ENCODE measurements around the gene TFIP11.

Gene TFIP11

GRCh38 chr22:26502688-26503561 is 9.3 kb downstream of the TFIP11 start:
- DNase-seq, result peak; percentile 21

GRCh38 chr22:26501996-26502395 is 10.3 kb downstream of the TFIP11 start:
- DNase-seq, result no peak

- DNase-seq, result no peak
Observed at GRCh38 chr22:26499188-26499703, 13.0 kb downstream of the TFIP11 start.

GRCh38 chr22:26496456-26496855 is 15.8 kb downstream of the TFIP11 start:
- no peak for DNase-seq

- no peak for DNase-seq
Observed at GRCh38 chr22:26494506-26494905, 17.8 kb downstream of the TFIP11 start.

GRCh38 chr22:26492220-26492619 is 20.1 kb downstream of the TFIP11 start:
- DNase-seq, result no peak

GRCh38 chr22:26489447-26490036 is 22.7 kb downstream of the TFIP11 start:
- DNase-seq, result no peak

GRCh38 chr22:26487996-26488395 is 24.3 kb downstream of the TFIP11 start:
- no peak for DNase-seq

- DNase-seq, result no peak
Observed at GRCh38 chr22:26486394-26486793, 25.9 kb downstream of the TFIP11 start.

GRCh38 chr22:26485806-26486390 is 26.4 kb downstream of the TFIP11 start:
- DNase-seq, result no peak

GRCh38 chr22:26485013-26485412 is 27.3 kb downstream of the TFIP11 start:
- no peak for DNase-seq

- DNase-seq, result no peak
Observed at GRCh38 chr22:26484360-26484706, 27.9 kb downstream of the TFIP11 start.

- DNase-seq, result peak; percentile 91
Observed at GRCh38 chr22:26483439-26484359, 28.6 kb downstream of the TFIP11 start, which contains the start of the genes HPS4 and SRRD. Gene HPS4, minus strand, starts transcription at chr22:26483783. Its CDS starts 2,021 bp downstream, at chr22:26481762. Gene SRRD, plus strand, starts transcription at chr22:26483877. Its CDS starts 14 bp downstream, at chr22:26483891.

- no peak for DNase-seq
Observed at GRCh38 chr22:26483043-26483438, 29.2 kb downstream of the TFIP11 start.

- no peak for DNase-seq
Observed at GRCh38 chr22:26482161-26482560, 30.1 kb downstream of the TFIP11 start.

GRCh38 chr22:26481694-26482093 is 30.6 kb downstream of the TFIP11 start:
- no peak for DNase-seq

GRCh38 chr22:26481112-26481693 is 31.1 kb downstream of the TFIP11 start:
- DNase-seq, result no peak

GRCh38 chr22:26480611-26480932 is 31.7 kb downstream of the TFIP11 start:
- DNase-seq, result no peak

- no peak for DNase-seq
Observed at GRCh38 chr22:26479792-26480610, 32.3 kb downstream of the TFIP11 start.

GRCh38 chr22:26479043-26479791 is 33.1 kb downstream of the TFIP11 start:
- no peak for DNase-seq

- no peak for DNase-seq
Observed at GRCh38 chr22:26477341-26477731, 34.9 kb downstream of the TFIP11 start.

All from effector CD4-positive, alpha-beta T cell (primary cell).